ENCODE data around the gene SH3RF3.
A peak's percentile ranks its signal among the peaks of the same experiment; 100 is the strongest.

The SH3RF3 gene

GRCh38 chr2:109442715-109443319, 313.8 kb downstream of the SH3RF3 start:
- DNase-seq, result peak; percentile 19

GRCh38 chr2:109444916-109445315, 315.9 kb downstream of the SH3RF3 start:
- DNase-seq, result no peak

GRCh38 chr2:109446278-109447131, 317.5 kb downstream of the SH3RF3 start:
- peak; percentile 44 for DNase-seq

- DNase-seq, result peak; percentile 48
Observed at GRCh38 chr2:109447251-109447661, 318.3 kb downstream of the SH3RF3 start.

- DNase-seq, result peak; percentile 48
Observed at GRCh38 chr2:109447776-109448175, 318.8 kb downstream of the SH3RF3 start.

- no peak for DNase-seq
Observed at GRCh38 chr2:109448207-109448606, 319.2 kb downstream of the SH3RF3 start.

- peak; percentile 44 for DNase-seq
Observed at GRCh38 chr2:109448946-109449788, 320.2 kb downstream of the SH3RF3 start.

- DNase-seq, result no peak
Observed at GRCh38 chr2:109450574-109451273, 321.7 kb downstream of the SH3RF3 start.

- DNase-seq, result peak; percentile 40
Observed at GRCh38 chr2:109451671-109452070, 322.7 kb downstream of the SH3RF3 start.

GRCh38 chr2:109452318-109453305, 323.6 kb downstream of the SH3RF3 start:
- DNase-seq, result peak; percentile 47

GRCh38 chr2:109453371-109453995, 324.5 kb downstream of the SH3RF3 start:
- peak; percentile 38 for DNase-seq

GRCh38 chr2:109454304-109454703, 325.3 kb downstream of the SH3RF3 start:
- DNase-seq, result peak; percentile 56

- DNase-seq, result peak; percentile 16
Observed at GRCh38 chr2:109454765-109455394, 325.9 kb downstream of the SH3RF3 start.

- peak; percentile 43 for DNase-seq
Observed at GRCh38 chr2:109455731-109456691, 327.0 kb downstream of the SH3RF3 start.

GRCh38 chr2:109456776-109457175, 327.8 kb downstream of the SH3RF3 start:
- DNase-seq, result peak; percentile 37

GRCh38 chr2:109457366-109457765, 328.4 kb downstream of the SH3RF3 start:
- DNase-seq, result peak; percentile 42

- DNase-seq, result peak; percentile 57
Observed at GRCh38 chr2:109457794-109458193, 328.8 kb downstream of the SH3RF3 start.

GRCh38 chr2:109458512-109458911, 329.5 kb downstream of the SH3RF3 start:
- DNase-seq, result no peak

- DNase-seq, result peak; percentile 88
Observed at GRCh38 chr2:109459485-109459884, 330.5 kb downstream of the SH3RF3 start.

All from islet precursor cell (in vitro differentiated cells).